Neural cell (in vitro differentiated cells): ENCODE data around the gene NHERF1. TPM values are rescaled to one million over a fixed set of nuclear protein-coding genes. Genes with fewer than 3 reads are reported as not detected.

Experiments used
- H2AFZ ChIP-seq: fragments of 200-600, 300-800 bp; sonication (generic), shearing (Covaris generic); 2 replicates; pipeline ENCODE4 v1.6.0; 2014; ENCODE audit warnings: low read depth, mild to moderate bottlenecking, antibody characterized with exemption, low read length, moderate library complexity
- H3F3A ChIP-seq: fragments of 200-600 bp; shearing (Covaris generic); 2 replicates; pipeline ENCODE4 v1.6.1; 2016; ENCODE audit warnings: mild to moderate bottlenecking, moderate library complexity, mixed read lengths, antibody characterized with exemption, low read length; ENCODE audit not compliant: insufficient read depth, poor library complexity, severe bottlenecking
- H3K27ac ChIP-seq: fragments of 200-600, 300-800 bp; sonication (generic), shearing (Covaris generic); 2 replicates; pipeline ENCODE4 v1.5.1; 2014; ENCODE audit warnings: mild to moderate bottlenecking, low read length, moderate library complexity
- H3K27me3 ChIP-seq: fragments of 300-800, 200-600 bp; sonication (generic), shearing (Covaris generic); 2 replicates; pipeline ENCODE4 v1.6.0; 2014; ENCODE audit warnings: mild to moderate bottlenecking, low read depth, low read length, moderate library complexity; ENCODE audit not compliant: insufficient read depth
- H3K36me3 ChIP-seq: fragments of 300-800, 200-600 bp; sonication (generic), shearing (Covaris generic); 2 replicates; pipeline ENCODE4 v1.5.1; 2014; ENCODE audit warnings: mild to moderate bottlenecking, antibody characterized with exemption, low read length, moderate library complexity; ENCODE audit not compliant: insufficient read depth
- H3K4me2 ChIP-seq: fragments of 300-800, 200-600 bp; sonication (generic), shearing (Covaris generic); 2 replicates; pipeline ENCODE4 v1.6.0; 2014; ENCODE audit warnings: mild to moderate bottlenecking, low read length
- H3K4me3 ChIP-seq: fragments of 300-800, 200-600 bp; sonication (generic), shearing (Covaris generic); 2 replicates; pipeline ENCODE4 v1.5.1; 2014; ENCODE audit warnings: mild to moderate bottlenecking, low read length, moderate library complexity
- H3K79me2 ChIP-seq: fragments of 200-600 bp; shearing (Covaris generic); replicated peaks from 2 replicates; pipeline ENCODE4 v1.6.0; 2014; ENCODE audit warnings: mild to moderate bottlenecking, low read length, moderate library complexity; ENCODE audit not compliant: insufficient read depth
- H3K9ac ChIP-seq: fragments of 300-800, 200-600 bp; sonication (generic), shearing (Covaris generic); 2 replicates; pipeline ENCODE4 v1.6.1; 2016; ENCODE audit warnings: mild to moderate bottlenecking, low read length, mixed read lengths
- H3K9me2 ChIP-seq: fragments of 200-600 bp; shearing (Covaris generic); 2 replicates; pipeline ENCODE4 v1.6.1; 2016; ENCODE audit warnings: mild to moderate bottlenecking, low read length, mixed read lengths; ENCODE audit not compliant: insufficient read depth
- H3K9me3 ChIP-seq: fragments of 200-600, 300-800 bp; sonication (generic), shearing (Covaris generic); 2 replicates; pipeline ENCODE4 v1.6.1; 2016; ENCODE audit warnings: mild to moderate bottlenecking, mixed run types, low read length, moderate library complexity, mixed read lengths
- H4K20me1 ChIP-seq: fragments of 200-600 bp; shearing (Covaris generic); 2 replicates; pipeline ENCODE4 v1.6.1; 2016; ENCODE audit warnings: mild to moderate bottlenecking, mixed run types; ENCODE audit not compliant: insufficient read depth
- CTCF ChIP-seq: fragments of 450-650 bp; IDR thresholded peaks from 2 replicates; pipeline ENCODE4 v1.5.1; 2014; ENCODE audit warnings: antibody characterized with exemption, mild to moderate bottlenecking, moderate library complexity; ENCODE audit not compliant: poor library complexity, severe bottlenecking
- EP300 ChIP-seq: fragments of 450-650 bp; conservative IDR thresholded peaks from 2 replicates; pipeline ENCODE4 v1.6.1; 2014; ENCODE audit warnings: antibody characterized with exemption, mild to moderate bottlenecking, moderate library complexity; ENCODE audit not compliant: poor library complexity, severe bottlenecking
- EZH2 ChIP-seq: fragments of 200-600, 300-800 bp; shearing (Covaris generic), sonication (generic); IDR thresholded peaks from 2 replicates; pipeline ENCODE4 v1.6.1; 2014; ENCODE audit warnings: antibody characterized with exemption, low read length, borderline replicate concordance, mild to moderate bottlenecking; ENCODE audit not compliant: insufficient read depth, poor library complexity, severe bottlenecking
- MXI1 ChIP-seq: fragments of 450-650 bp; conservative IDR thresholded peaks from 2 replicates; pipeline ENCODE4 v1.6.1; 2014; ENCODE audit warnings: antibody characterized with exemption, mild to moderate bottlenecking; ENCODE audit not compliant: poor library complexity, severe bottlenecking
- POLR2AphosphoS5 ChIP-seq: IDR thresholded peaks from 2 replicates; pipeline ENCODE4 v1.6.1; 2012
- RAD21 ChIP-seq: fragments of 450-650 bp; conservative IDR thresholded peaks from 2 replicates; pipeline ENCODE4 v1.6.1; 2014; ENCODE audit warnings: antibody characterized with exemption, mild to moderate bottlenecking, moderate library complexity
- REST ChIP-seq: IDR thresholded peaks from 2 replicates; pipeline ENCODE4 v1.6.1; 2012; ENCODE audit warnings: borderline replicate concordance
- SMC3 ChIP-seq: fragments of 450-650 bp; conservative IDR thresholded peaks from 2 replicates; pipeline ENCODE4 v1.6.1; 2014; ENCODE audit warnings: antibody characterized with exemption, mild to moderate bottlenecking, moderate library complexity; ENCODE audit not compliant: poor library complexity
- TAF1 ChIP-seq: IDR thresholded peaks from 2 replicates; pipeline ENCODE4 v1.6.1; 2012; ENCODE audit warnings: low read depth
- polyA plus RNA-seq: library from polyadenylated mRNA; depleted of rRNA; stranded (reverse); fragments of >200 nt; gene quantifications from 2 replicates; pipeline ENCODE4 v1.2.3, GENCODE V29; 2014

The NHERF1 gene
- polyA plus RNA-seq, 1 donor from 2014 or later, result 0.51 TPM

DNA sequence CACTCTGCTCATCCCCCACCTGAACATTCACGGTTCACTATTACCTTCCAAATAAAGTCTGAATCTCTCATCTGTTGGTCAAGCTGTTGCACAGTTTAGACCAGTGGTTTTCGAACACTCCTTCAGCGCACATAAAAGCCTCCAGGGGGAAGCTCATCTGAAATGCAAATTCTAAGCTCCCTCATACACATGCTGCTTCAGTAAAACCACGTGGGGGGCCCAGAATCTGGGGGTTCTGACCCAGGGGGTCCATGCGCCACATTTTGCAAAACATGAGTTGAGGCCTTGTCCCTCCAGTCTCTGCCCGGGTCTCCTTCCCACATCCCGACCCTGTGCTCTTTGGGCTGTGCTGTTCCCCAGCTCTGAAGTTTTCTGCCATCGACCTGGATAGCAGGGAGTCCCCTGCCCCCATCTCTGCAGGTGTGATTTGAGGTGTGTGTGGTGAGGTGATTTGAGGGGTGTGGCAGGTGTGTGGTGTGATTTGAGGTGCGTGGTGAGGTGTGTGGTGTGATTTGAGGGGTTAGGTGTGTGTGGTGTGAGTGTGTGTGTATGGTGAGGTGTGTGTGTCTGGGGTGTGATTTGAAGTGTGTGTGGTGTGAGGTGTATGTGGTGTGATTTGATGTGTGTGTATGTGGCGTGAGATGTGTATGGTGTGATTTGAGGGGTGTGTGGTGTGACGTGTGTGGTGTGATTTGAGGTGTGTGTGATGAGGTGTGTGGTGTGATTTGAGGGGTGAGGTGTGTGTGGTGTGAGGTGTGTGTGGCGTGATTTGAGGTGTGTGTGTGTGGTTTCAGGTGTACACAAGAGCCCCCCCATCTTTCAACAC, 16.2 kb upstream of the NHERF1 start:
- no peak for TF ChIP-seq RAD21
- TF ChIP-seq MXI1, result no peak
- TF ChIP-seq EP300, result no peak
- TF ChIP-seq SMC3, result no peak
- no peak for TF ChIP-seq POLR2AphosphoS5
- TF ChIP-seq CTCF, result no peak
- no peak for TF ChIP-seq REST
- TF ChIP-seq EZH2, result no peak
- TF ChIP-seq TAF1, result no peak
- Histone ChIP-seq H3K9me2 (no peaks in the 10 kb centered on the region), H3K27me3 (peaks cover 40% of the 10 kb centered on the region), H3K9me3 (peaks cover 5% of the 10 kb centered on the region), H2AFZ (no peak overlapping the region), H3K9ac (no peak overlapping the region), H3F3A (no peaks in the 10 kb centered on the region), H3K4me2 (no peak overlapping the region), H4K20me1 (no peaks in the 10 kb centered on the region), H3K79me2 (no peaks in the 10 kb centered on the region), H3K27ac (no peak overlapping the region), H3K4me3 (no peak overlapping the region), H3K36me3 (no peaks in the 10 kb centered on the region)

DNA sequence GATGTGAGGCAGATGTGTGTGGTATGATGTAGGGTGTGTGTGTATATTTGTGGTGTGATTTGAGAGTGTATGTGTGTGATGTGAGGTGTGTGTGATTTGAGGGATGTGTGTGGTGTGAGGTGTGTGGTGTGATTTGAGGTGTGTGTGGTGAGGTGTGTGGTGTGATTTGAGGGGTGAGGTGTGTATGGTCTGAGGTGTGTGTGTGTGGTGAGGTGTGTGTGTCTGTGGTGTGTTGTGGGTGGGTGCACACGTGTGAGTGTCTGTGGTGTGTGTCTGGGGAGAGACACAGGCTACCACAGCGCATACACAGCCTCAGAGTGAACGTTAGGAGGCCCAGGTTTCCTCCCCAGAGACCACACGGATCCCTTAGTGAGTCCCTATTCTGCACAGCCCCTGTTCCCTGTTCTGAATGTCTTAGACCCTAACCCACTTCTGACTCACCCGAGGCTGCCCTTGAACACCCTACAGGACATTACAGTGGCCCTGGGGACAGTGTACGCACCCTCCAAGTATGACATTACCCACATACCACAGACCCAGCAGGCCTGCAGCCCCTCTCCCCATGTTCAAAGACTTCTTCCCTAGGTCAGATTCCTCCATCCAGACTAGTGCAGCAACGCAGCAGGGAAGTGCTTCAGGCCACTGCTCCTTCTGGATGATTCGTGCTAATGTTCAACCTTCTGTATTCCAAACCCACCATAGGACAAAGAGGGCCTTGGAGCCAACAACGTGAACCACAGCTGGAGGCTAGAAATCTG, 14.9 kb upstream of the NHERF1 start:
- Histone ChIP-seq H3K79me2 (no peaks in the 10 kb centered on the region), H4K20me1 (no peaks in the 10 kb centered on the region), H3K9ac (no peak overlapping the region), H3K4me3 (no peak overlapping the region), H3K9me2 (no peaks in the 10 kb centered on the region), H3K27ac (no peak overlapping the region), H3K27me3 (peaks cover 53% of the 10 kb centered on the region), H3K36me3 (no peaks in the 10 kb centered on the region), H3F3A (no peaks in the 10 kb centered on the region), H2AFZ (no peak overlapping the region), H3K9me3 (peaks cover 5% of the 10 kb centered on the region), H3K4me2 (no peak overlapping the region)
- no peak for TF ChIP-seq TAF1
- TF ChIP-seq CTCF, result no peak
- TF ChIP-seq MXI1, result no peak
- TF ChIP-seq RAD21, result no peak
- TF ChIP-seq EP300, result no peak
- no peak for TF ChIP-seq POLR2AphosphoS5
